PC-3 (cell line): ENCODE measurements around the gene KCNC4. TPM values are rescaled to one million over a fixed set of nuclear protein-coding genes. Genes with fewer than 3 reads are reported as not detected.

ENCODE experiments used
- ATAC-seq: fragments of 200-7000 bp; cut with Tn5 transposase; 2 replicates; pipeline ENCODE4 v1.9.1; 2020; ENCODE audit warnings: mild to moderate bottlenecking, moderate library complexity
- BruUV-seq: library from RNA; stranded (reverse); fragments of 400-500 nt; replicated peaks from 2 replicates; lab custom pipeline; 2021; lab: Mats Ljungman, UMichigan
- CTCF ChIA-PET: fragments of 300-600 bp; sonication (Branson Sonifier 250); formaldehyde crosslinking; loops from one replicate; lab custom pipeline; 2022; ENCODE audit warnings: antibody characterized with exemption; lab: Charles Lee
- POLR2A ChIA-PET: fragments of 300-600 bp; sonication (Branson Sonifier 250); formaldehyde crosslinking; loops from one replicate; lab custom pipeline; 2022; ENCODE audit warnings: antibody characterized with exemption; ENCODE audit not compliant: unreplicated experiment; lab: Charles Lee
- DNase-seq: peaks from one replicate; pipeline ENCODE4 v3.0.0-alpha.2; 2015
- H2AFZ ChIP-seq: fragments of 300-600 bp; sonication (generic); 2 replicates; pipeline ENCODE4 v1.6.0; 2016; ENCODE audit warnings: antibody characterized with exemption, low read length
- H3F3A ChIP-seq: fragments of 300-600 bp; sonication (generic); one replicate; pipeline ENCODE4 v1.6.0; 2017; ENCODE audit warnings: antibody characterized with exemption, low read length, control low read depth, mild to moderate bottlenecking; ENCODE audit not compliant: unreplicated experiment
- H3K27ac ChIP-seq: fragments of 300-600 bp; sonication (generic); 2 replicates; pipeline ENCODE4 v1.5.1; 2016; ENCODE audit warnings: mild to moderate bottlenecking, low read length
- H3K27me3 ChIP-seq: fragments of 300-600 bp; sonication (generic); 2 replicates; pipeline ENCODE4 v1.6.1; 2016; ENCODE audit warnings: low read length, mixed read lengths
- H3K36me3 ChIP-seq: fragments of 300-600 bp; sonication (generic); 2 replicates; pipeline ENCODE4 v1.6.1; 2016; ENCODE audit warnings: low read depth, mixed run types, low read length, mixed read lengths
- H3K4me1 ChIP-seq: fragments of 300-600 bp; sonication (generic); 2 replicates; pipeline ENCODE4 v1.5.1; 2016; ENCODE audit warnings: low read length; ENCODE audit not compliant: insufficient read depth
- H3K4me2 ChIP-seq: fragments of 300-600 bp; sonication (generic); 2 replicates; pipeline ENCODE4 v1.6.0; 2016; ENCODE audit warnings: low read length
- H3K4me3 ChIP-seq: fragments of 300-600 bp; sonication (generic); 2 replicates; pipeline ENCODE4 v1.5.1; 2016; ENCODE audit warnings: mild to moderate bottlenecking, low read length, mixed read lengths
- H3K79me2 ChIP-seq: fragments of 300-600 bp; sonication (generic); 2 replicates; pipeline ENCODE4 v1.6.1; 2017; ENCODE audit warnings: low read length, mixed read lengths
- H3K9ac ChIP-seq: fragments of 300-600 bp; sonication (generic); 2 replicates; pipeline ENCODE4 v1.6.0; 2016; ENCODE audit warnings: mild to moderate bottlenecking, low read length
- H3K9me2 ChIP-seq: fragments of 300-600 bp; sonication (generic); replicated peaks from 2 replicates; pipeline ENCODE4 v1.6.1; 2016; ENCODE audit warnings: mixed run types, low read length, mixed read lengths
- H3K9me3 ChIP-seq: fragments of 300-600 bp; sonication (generic); 2 replicates; pipeline ENCODE4 v1.6.1; 2016; ENCODE audit warnings: low read length, mixed read lengths
- H4K20me1 ChIP-seq: fragments of 300-600 bp; sonication (generic); 2 replicates; pipeline ENCODE4 v1.6.1; 2016; ENCODE audit warnings: low read length, mixed read lengths
- CTCF ChIP-seq: fragments of 300-600 bp; sonication (generic); conservative IDR thresholded peaks from 2 replicates; pipeline ENCODE4 v1.5.1; 2017; ENCODE audit warnings: antibody characterized with exemption, low read depth, mild to moderate bottlenecking, low read length
- EZH2 ChIP-seq: fragments of 300-600 bp; sonication (generic); IDR thresholded peaks from one replicate; pipeline ENCODE4 v1.6.1; 2017; ENCODE audit warnings: antibody characterized with exemption, mild to moderate bottlenecking, low read length; ENCODE audit not compliant: unreplicated experiment
- EZH2phosphoT487 ChIP-seq: fragments of 300-600 bp; sonication (generic); IDR thresholded peaks from 2 replicates; pipeline ENCODE4 v1.6.1; 2018; ENCODE audit warnings: mild to moderate bottlenecking, antibody characterized with exemption, low read length, borderline replicate concordance
- intact Hi-C: fragments of 100-400 bp; cut with micrococcal nuclease; formaldehyde crosslinking; loops from 2 replicates; pipeline ENCODE4 v1.9.0; 2023
- total RNA-seq: library from RNA; depleted of rRNA; stranded (reverse); fragments of >200 nt; gene quantifications from 2 replicates; pipeline ENCODE4 v1.2.3, GENCODE V29; 2014

Gene KCNC4
- total RNA-seq, 1 experiment from 2014 or later: 1.6 TPM

- H3K27ac ChIP-seq: no peak overlapping the region
- H3K4me1 ChIP-seq: peaks cover 30% of the 10 kb centered on the region; the same call in 1 of the 2 replicates
- intact Hi-C loops: no loop called here
- H3K9ac ChIP-seq: peak overlapping the region; percentile 63; the same call in 1 of the 2 replicates
- ChIA-PET POLR2A (interaction anchor here (0.6 kb wide), 1 partner anchor 23 kb away, joined by 6 read pairs; no protein-coding TSS in a partner anchor), CTCF (no interaction called here)
- ATAC-seq (no peak), DNase-seq (no peak)
- H3K4me3 ChIP-seq: peak overlapping the region; percentile 83
- peak overlapping the region; percentile 95 for H2AFZ ChIP-seq
- H3K4me2 ChIP-seq: peak overlapping the region; percentile 99
- no peaks in the 10 kb centered on the region for H3K27me3 ChIP-seq
- H3K79me2 ChIP-seq: no peaks in the 10 kb centered on the region
- no peaks in the 10 kb centered on the region for H3K36me3 ChIP-seq
- no peaks in the 10 kb centered on the region for H3K9me3 ChIP-seq
- TF ChIP-seq CTCF: no peak
- no peak for TF ChIP-seq EZH2
- no peak for TF ChIP-seq EZH2phosphoT487
- no peaks in the 10 kb centered on the region for H3K9me2 ChIP-seq
- BruUV-seq: no TSS peak
- H3F3A ChIP-seq: no peaks in the 10 kb centered on the region
- no peaks in the 10 kb centered on the region; the same call in 1 of the 2 replicates for H4K20me1 ChIP-seq
Observed at GRCh38 chr1:110211496-110212168, 1.5 kb downstream of the KCNC4 start.

- no peak for ATAC-seq
Observed at GRCh38 chr1:110212169-110213142, 2.3 kb downstream of the KCNC4 start.

More at GRCh38 chr1:110212169-110213142, 2.3 kb downstream of the KCNC4 start:
- TF ChIP-seq EZH2phosphoT487 (no peak), EZH2 (no peak), CTCF (no peak)
- Histone ChIP-seq H3K27ac (no peak overlapping the region), H3K4me2 (peak overlapping the region; percentile 6; the same call in 1 of the 2 replicates), H4K20me1 (no peaks in the 10 kb centered on the region; the same call in 1 of the 2 replicates), H3K9ac (no peak overlapping the region), H3K9me2 (no peaks in the 10 kb centered on the region), H3K27me3 (no peaks in the 10 kb centered on the region), H3K4me3 (no peak overlapping the region), H3K36me3 (no peaks in the 10 kb centered on the region), H3F3A (no peaks in the 10 kb centered on the region), H2AFZ (no peak overlapping the region), H3K79me2 (no peaks in the 10 kb centered on the region), H3K4me1 (peaks cover 30% of the 10 kb centered on the region; the same call in 1 of the 2 replicates), H3K9me3 (no peaks in the 10 kb centered on the region)
- CTCF ChIA-PET: no interaction called here
- DNase-seq: no peak
- BruUV-seq: no TSS peak
- intact Hi-C loops: no loop called here
- POLR2A ChIA-PET: interaction anchor here (0.6 kb wide), 1 partner anchor 24 kb away, joined by 6 read pairs; no protein-coding TSS in a partner anchor
